Adrenal gland (tissue), 5 donors: Measurements from ENCODE around the gene MCTP1.

ENCODE experiments used
- CTCF ChIP-seq, 6 experiments: fragments of 450-650 bp in 4 of 6; fragments of 200-600 bp in 2 of 6; sonication (generic) in 1 of 6; IDR thresholded peaks; 1 replicate in 5 of 6; 2 replicates in 1 of 6; pipeline versions ENCODE4 v1.5.1 to v1.8.0; 2016 to 2021; ENCODE audit warnings: antibody characterized with exemption in 6 of 6, mild to moderate bottlenecking in 2 of 6, moderate library complexity in 1 of 6
- POLR2A ChIP-seq, 2 donors: fragments of 450-650 bp; IDR thresholded peaks; one replicate each; pipeline ENCODE4 v1.6.1; 2017; ENCODE audit warnings: antibody characterized with exemption in 2 of 2, mild to moderate bottlenecking in 2 of 2, moderate library complexity in 1 of 2
- donor health status: DM: no; HTN: no; CAD: no.

GRCh38 chr5:95044096-95044495, 240.8 kb downstream of the MCTP1 start:
- no peak for TF ChIP-seq POLR2A (IDR thresholded peaks at IDR 0.05)
- TF ChIP-seq CTCF (IDR thresholded peaks at IDR 0.05), result no peak
